DMS114 treated with DMSO at 0.1 percent for 48 hours (cell line): ENCODE measurements around the gene GPRASP1.

Experiments
- DNase-seq: peaks from one replicate; lab custom pipeline; 2025; ENCODE audit not compliant: unreplicated experiment; lab: John Stamatoyannopoulos, UW

The GPRASP1 gene

GRCh38 chrX:102694749-102695148 is 43.5 kb downstream of the GPRASP1 start:
- DNase-seq: no peak

DNA sequence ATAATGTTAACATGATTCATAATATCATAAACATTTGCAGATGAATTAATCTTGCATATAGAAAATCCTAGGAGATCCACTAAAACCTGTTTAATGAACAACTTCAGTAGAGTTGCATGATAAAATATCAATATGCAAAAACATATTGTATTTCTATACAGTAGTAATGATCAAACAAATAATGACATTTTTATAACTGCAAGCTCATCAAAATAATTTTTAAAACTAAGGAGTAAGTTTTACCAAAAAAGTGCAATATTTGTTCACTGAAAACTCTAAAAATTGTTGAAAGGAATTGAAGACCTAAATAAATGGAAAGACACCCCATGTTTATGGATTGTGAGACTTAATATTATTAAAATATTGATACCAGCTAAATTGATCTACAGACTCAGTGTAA is 45.0 kb downstream of the GPRASP1 start:
- no peak for DNase-seq

GRCh38 chrX:102697494-102697893 is 46.2 kb downstream of the GPRASP1 start:
- DNase-seq: no peak
